Brain microvascular endothelial cell (primary cell): ENCODE results near the gene CEP164.

Experiments
- DNase-seq: peaks from one replicate; pipeline ENCODE4 v3.0.0-alpha.2; 2020
- H3K27ac ChIP-seq: fragments of 250-450 bp; sonication (Bioruptor Pico); 2 replicates; pipeline ENCODE4 v1.5.1; 2020; ENCODE audit warnings: mild to moderate bottlenecking, moderate library complexity
- H3K27me3 ChIP-seq: fragments of 250-450 bp; sonication (Bioruptor Pico); replicated peaks from 2 replicates; pipeline ENCODE4 v1.5.1; 2020; ENCODE audit warnings: mild to moderate bottlenecking
- H3K36me3 ChIP-seq: fragments of 250-450 bp; sonication (Bioruptor Pico); replicated peaks from 2 replicates; pipeline ENCODE4 v1.5.1; 2020; ENCODE audit warnings: mild to moderate bottlenecking
- H3K4me3 ChIP-seq: 2 replicates; pipeline ENCODE4 v1.5.1; 2011; ENCODE audit warnings: low read depth, mild to moderate bottlenecking, control low read depth, low read length, moderate library complexity
- CTCF ChIP-seq: IDR thresholded peaks from 2 replicates; pipeline ENCODE4 v1.5.1; 2011; ENCODE audit warnings: low read depth, mild to moderate bottlenecking, moderate library complexity, low read length, control low read depth, inconsistent platforms; ENCODE audit errors: missing control alignments
- in situ Hi-C: cut with HindIII; loops from 2 replicates; pipeline ENCODE4 v1.10.0; 2017; ENCODE audit warnings: low sequenced_read_pairs, low pct_ligation_motif_present

The CEP164 gene

GRCh38 chr11:117417856-117418255, 90.2 kb downstream of the CEP164 start:
- no peak for DNase-seq

DNA sequence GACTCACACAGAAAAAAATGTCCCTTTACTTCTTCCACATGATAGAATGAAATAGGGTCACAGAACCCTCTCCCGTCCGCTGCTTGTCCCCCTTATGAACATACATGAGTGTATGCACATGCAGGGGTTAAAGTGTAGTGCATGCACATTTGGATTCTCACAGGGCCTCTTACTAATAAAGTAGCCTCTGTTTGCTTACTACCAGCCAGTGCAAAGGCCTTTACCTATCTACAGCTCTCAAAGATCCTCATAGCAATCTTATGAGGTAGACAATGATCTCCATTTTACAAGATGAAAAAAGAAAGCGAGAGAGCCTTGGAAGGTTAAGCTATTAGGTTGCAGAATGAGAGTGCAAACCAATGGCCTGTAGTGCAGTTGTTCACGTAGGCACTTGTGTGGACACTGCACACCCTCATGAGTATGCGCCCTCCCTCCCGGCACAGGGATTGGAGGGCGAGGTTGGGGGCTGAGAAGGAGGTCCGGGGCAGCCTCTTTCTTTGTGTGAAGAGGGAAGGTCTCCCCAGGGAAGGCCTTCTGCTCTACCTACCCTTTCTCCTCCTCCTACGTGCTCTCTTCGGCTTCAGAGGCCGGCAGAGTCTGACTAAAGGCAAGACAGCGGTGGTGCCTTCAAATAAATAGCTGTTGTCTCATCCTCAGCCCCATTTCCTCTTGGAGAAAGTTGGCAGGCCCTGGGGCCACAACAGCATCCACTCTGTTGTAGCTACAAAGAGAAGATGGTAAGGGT, 91.3 kb downstream of the CEP164 start:
- in situ Hi-C loops, result no loop called here
- Histone ChIP-seq H3K4me3 (no peak overlapping the region), H3K27me3 (no peaks in the 10 kb centered on the region), H3K27ac (no peak overlapping the region), H3K36me3 (no peaks in the 10 kb centered on the region)
- no peak for DNase-seq
- no peak for TF ChIP-seq CTCF

More at GRCh38 chr11:117417856-117418255, 90.2 kb downstream of the CEP164 start:
- Histone ChIP-seq H3K27ac (no peak overlapping the region), H3K27me3 (no peaks in the 10 kb centered on the region), H3K4me3 (no peak overlapping the region), H3K36me3 (no peaks in the 10 kb centered on the region)
- in situ Hi-C loops, result no loop called here
- TF ChIP-seq CTCF, result no peak

DNA sequence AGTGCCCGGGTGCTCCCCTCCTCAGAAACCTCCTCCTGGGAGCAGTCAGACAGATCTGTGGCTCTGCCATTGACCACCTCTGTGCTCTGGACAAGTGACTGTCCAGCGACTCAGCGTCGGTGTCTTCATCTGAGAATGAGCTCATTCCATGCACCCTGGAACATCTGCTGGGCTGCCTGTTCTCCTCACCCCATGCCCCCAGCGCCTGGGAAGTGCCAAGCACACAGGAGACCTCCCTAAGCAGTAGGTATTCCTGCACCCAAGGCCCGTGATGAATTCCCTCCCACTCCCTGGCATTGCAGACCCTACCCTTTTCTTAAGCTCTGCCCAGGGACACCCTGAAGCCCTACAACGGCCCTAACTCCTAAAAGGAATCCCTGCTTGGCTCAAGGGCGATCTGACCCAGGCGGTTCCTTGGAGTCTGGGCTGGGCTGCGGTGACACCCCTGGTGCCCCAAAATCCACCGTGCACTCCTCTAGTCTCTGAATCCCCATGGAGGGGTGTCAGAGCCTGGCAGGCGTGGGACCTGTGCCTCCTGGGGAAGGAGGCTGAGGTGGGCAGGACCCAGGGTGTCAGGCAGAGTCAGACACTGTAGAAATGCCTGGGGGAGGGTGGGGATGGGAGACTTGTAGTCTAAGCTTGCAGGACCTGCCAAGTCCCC, 92.0 kb downstream of the CEP164 start:
- no peak for TF ChIP-seq CTCF
- Histone ChIP-seq H3K27me3 (no peaks in the 10 kb centered on the region), H3K4me3 (no peak overlapping the region), H3K36me3 (no peaks in the 10 kb centered on the region), H3K27ac (no peak overlapping the region)
- DNase-seq, result peak; percentile 14
- in situ Hi-C loops, result no loop called here

- TF ChIP-seq CTCF, result no peak
- no peaks in the 10 kb centered on the region for H3K36me3 ChIP-seq
- H3K27me3 ChIP-seq, result no peaks in the 10 kb centered on the region
- DNase-seq, result no peak
- in situ Hi-C loops, result no loop called here
- no peak overlapping the region for H3K4me3 ChIP-seq
- no peak overlapping the region for H3K27ac ChIP-seq
Measured at GRCh38 chr11:117420143-117420485, 92.5 kb downstream of the CEP164 start.

DNA sequence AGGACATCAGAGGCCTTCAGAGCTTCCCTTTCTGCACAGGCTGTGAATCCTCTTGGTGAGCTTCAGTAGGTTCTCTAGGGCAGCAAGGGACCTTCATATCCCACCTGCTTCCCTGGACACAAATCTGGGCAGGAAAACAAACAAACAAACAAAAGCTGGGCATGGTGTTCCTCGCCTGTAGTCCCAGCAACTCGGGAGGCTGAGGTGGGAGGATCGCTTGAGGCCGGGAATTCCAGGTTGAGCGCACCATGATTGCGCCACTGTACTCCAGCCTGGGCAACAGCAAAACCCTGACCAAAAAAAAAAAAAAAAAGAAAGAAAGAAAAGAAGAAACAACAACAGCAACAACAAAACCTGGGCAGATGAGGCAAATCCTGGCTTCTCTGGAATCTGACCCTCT, 92.9 kb downstream of the CEP164 start:
- DNase-seq, result no peak
- in situ Hi-C loops, result no loop called here
- no peaks in the 10 kb centered on the region for H3K27me3 ChIP-seq

More for the DNA sequence above, 92.9 kb downstream of the CEP164 start:
- Histone ChIP-seq H3K36me3 (no peaks in the 10 kb centered on the region), H3K4me3 (no peak overlapping the region), H3K27ac (no peak overlapping the region)
- TF ChIP-seq CTCF, result no peak
